GM10248 (cell line): ENCODE data around the gene TAS1R3.

Source experiments
- CTCF ChIA-PET: fragments of 300-600 bp; sonication (Branson Sonifier 250); formaldehyde crosslinking; extraction: SDS; loops from one replicate; lab custom pipeline; 2021; ENCODE audit warnings: antibody characterized with exemption; lab: Yijun Ruan, JAX
- POLR2A ChIA-PET: fragments of 350-650 bp; sonication (Branson Sonifier 250); formaldehyde crosslinking; extraction: SDS; loops from one replicate; lab custom pipeline; 2020; ENCODE audit warnings: antibody characterized with exemption; lab: Yijun Ruan, JAX
- DNase-seq: peaks from one replicate; pipeline ENCODE4 v3.0.0; 2012; ENCODE audit errors: extremely low spot score
- TF ChIP-seq, protein P1 (sequence below): IDR thresholded peaks from 2 replicates; pipeline ENCODE4 v1.5.1; 2012; ENCODE audit warnings: mild to moderate bottlenecking, low read depth; ENCODE audit errors: extremely low read depth, missing control alignments, control extremely low read depth

Gene TAS1R3

DNA sequence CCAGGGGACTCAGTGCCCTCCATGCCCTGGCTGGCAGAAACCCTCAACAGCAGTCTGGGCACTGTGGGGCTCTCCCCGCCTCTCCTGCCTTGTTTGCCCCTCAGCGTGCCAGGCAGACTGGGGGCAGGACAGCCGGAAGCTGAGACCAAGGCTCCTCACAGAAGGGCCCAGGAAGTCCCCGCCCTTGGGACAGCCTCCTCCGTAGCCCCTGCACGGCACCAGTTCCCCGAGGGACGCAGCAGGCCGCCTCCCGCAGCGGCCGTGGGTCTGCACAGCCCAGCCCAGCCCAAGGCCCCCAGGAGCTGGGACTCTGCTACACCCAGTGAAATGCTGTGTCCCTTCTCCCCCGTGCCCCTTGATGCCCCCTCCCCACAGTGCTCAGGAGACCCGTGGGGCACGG, 2.8 kb upstream of the TAS1R3 start:
- no peak for DNase-seq
- POLR2A ChIA-PET = no interaction called here
- TF ChIP-seq, protein P1, sequence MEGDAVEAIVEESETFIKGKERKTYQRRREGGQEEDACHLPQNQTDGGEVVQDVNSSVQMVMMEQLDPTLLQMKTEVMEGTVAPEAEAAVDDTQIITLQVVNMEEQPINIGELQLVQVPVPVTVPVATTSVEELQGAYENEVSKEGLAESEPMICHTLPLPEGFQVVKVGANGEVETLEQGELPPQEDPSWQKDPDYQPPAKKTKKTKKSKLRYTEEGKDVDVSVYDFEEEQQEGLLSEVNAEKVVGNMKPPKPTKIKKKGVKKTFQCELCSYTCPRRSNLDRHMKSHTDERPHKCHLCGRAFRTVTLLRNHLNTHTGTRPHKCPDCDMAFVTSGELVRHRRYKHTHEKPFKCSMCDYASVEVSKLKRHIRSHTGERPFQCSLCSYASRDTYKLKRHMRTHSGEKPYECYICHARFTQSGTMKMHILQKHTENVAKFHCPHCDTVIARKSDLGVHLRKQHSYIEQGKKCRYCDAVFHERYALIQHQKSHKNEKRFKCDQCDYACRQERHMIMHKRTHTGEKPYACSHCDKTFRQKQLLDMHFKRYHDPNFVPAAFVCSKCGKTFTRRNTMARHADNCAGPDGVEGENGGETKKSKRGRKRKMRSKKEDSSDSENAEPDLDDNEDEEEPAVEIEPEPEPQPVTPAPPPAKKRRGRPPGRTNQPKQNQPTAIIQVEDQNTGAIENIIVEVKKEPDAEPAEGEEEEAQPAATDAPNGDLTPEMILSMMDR = no peak
- CTCF ChIA-PET = no interaction called here

DNA sequence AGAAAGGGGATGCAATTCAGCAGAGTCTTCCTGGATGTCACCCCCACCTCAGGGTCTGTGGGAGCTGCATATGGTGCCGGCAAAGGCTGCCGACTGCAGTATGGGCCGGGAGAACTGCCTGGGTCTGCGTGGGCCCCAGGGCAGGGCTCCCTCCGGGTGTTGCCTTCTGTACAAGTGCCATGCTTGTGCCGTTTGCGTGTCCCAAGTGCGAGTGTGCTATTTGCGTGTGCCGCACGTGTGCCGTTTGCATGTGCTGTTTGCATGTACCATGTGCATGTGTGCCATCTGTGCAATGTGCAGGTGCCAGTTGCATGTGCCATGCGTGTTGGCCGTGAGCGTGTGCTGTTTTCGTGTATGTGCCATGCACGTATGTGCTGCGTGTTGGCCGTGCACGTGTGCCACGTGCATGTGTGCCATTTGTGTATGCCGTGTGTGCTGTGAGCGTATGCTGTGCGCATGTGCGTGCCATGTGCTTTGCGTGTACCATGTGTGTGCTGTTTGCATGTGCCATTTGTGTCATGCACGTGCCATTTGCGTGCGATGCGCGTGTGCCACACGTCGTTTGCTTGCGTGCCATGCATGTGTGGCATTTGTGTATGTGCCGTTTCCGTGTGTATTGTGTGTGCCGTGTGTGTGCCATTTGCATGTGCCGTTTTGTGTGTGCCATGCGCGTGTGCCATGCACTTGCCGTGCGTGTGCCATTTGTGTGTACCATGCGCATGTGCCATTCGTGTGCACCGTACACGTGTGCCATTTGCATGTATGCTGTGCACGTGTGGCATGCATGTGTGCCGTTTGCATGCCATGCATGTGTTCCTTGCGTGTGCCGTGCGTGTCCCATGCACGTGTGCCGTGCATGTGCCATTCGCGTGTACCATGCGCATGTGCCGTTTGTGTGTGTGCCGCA, 1.5 kb upstream of the TAS1R3 start:
- ChIA-PET POLR2A (no interaction called here), CTCF (no interaction called here)
- TF ChIP-seq, protein P1 = no peak
- no peak for DNase-seq

DNA sequence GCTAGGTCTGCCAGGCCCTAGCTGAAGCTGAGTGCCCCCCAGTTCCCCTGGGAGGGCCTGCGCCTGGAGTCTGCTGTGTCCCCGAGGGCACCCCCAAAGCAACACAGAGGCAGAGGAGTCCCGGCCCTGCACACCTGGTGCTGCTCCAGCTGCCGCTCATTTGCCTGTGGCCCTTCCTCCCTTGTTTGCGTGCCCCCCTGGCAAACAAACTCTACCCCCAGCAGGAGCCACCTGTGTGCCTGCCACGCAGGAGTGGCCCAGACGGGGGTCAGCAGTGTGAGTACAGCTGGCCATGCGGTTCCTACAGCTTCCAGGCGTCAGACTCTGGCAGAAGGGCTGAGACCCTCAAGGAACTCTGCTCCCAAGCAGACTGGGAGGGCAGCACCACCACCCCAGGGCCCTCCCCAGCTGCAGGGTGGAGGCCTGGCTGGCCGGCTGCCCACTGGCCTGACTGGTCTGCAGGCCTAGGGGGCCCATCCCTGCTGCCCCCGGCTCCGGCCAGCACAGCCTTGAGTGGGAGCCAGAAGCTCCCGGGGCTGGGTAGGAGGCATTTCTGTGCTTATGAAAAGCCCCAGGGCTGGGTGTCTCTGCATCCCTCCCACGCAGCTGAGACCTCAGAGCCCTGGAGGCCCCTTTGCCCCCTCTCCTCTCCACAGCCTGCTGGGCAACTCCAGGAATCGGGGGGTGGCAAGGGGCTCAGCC, 563 bp upstream of the TAS1R3 start:
- ChIA-PET POLR2A (interaction anchor here (0.6 kb wide), 1 partner anchor 578 kb away, joined by 4 read pairs; no protein-coding TSS in a partner anchor), CTCF (no interaction called here)
- TF ChIP-seq, protein P1 = no peak
- DNase-seq = no peak

DNA sequence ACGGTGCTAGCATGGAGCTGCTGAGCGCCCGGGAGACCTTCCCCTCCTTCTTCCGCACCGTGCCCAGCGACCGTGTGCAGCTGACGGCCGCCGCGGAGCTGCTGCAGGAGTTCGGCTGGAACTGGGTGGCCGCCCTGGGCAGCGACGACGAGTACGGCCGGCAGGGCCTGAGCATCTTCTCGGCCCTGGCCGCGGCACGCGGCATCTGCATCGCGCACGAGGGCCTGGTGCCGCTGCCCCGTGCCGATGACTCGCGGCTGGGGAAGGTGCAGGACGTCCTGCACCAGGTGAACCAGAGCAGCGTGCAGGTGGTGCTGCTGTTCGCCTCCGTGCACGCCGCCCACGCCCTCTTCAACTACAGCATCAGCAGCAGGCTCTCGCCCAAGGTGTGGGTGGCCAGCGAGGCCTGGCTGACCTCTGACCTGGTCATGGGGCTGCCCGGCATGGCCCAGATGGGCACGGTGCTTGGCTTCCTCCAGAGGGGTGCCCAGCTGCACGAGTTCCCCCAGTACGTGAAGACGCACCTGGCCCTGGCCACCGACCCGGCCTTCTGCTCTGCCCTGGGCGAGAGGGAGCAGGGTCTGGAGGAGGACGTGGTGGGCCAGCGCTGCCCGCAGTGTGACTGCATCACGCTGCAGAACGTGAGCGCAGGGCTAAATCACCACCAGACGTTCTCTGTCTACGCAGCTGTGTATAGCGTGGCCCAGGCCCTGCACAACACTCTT, 1.1 kb downstream of the TAS1R3 start:
- POLR2A ChIA-PET = no interaction called here
- TF ChIP-seq, protein P1 = no peak
- no peak for DNase-seq
- CTCF ChIA-PET = no interaction called here

DNA sequence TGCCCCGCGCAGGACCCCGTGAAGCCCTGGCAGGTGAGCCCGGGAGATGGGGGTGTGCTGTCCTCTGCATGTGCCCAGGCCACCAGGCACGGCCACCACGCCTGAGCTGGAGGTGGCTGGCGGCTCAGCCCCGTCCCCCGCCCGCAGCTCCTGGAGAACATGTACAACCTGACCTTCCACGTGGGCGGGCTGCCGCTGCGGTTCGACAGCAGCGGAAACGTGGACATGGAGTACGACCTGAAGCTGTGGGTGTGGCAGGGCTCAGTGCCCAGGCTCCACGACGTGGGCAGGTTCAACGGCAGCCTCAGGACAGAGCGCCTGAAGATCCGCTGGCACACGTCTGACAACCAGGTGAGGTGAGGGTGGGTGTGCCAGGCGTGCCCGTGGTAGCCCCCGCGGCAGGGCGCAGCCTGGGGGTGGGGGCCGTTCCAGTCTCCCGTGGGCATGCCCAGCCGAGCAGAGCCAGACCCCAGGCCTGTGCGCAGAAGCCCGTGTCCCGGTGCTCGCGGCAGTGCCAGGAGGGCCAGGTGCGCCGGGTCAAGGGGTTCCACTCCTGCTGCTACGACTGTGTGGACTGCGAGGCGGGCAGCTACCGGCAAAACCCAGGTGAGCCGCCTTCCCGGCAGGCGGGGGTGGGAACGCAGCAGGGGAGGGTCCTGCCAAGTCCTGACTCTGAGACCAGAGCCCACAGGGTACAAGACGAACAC, 1.8 kb downstream of the TAS1R3 start:
- POLR2A ChIA-PET = no interaction called here
- TF ChIP-seq, protein P1 = no peak
- CTCF ChIA-PET = no interaction called here
- DNase-seq = no peak
